HG03575 (cell line): Measurements from ENCODE around the gene PAX5.

Experiments
- ATAC-seq: cut with Tn5 transposase; IDR thresholded peaks from one replicate; pipeline ENCODE4 v1.9.1; 2021; ENCODE audit not compliant: unreplicated experiment, insufficient number of reproducible peaks, low FRiP score; ENCODE audit errors: extremely low read depth

PAX5 gene

DNA sequence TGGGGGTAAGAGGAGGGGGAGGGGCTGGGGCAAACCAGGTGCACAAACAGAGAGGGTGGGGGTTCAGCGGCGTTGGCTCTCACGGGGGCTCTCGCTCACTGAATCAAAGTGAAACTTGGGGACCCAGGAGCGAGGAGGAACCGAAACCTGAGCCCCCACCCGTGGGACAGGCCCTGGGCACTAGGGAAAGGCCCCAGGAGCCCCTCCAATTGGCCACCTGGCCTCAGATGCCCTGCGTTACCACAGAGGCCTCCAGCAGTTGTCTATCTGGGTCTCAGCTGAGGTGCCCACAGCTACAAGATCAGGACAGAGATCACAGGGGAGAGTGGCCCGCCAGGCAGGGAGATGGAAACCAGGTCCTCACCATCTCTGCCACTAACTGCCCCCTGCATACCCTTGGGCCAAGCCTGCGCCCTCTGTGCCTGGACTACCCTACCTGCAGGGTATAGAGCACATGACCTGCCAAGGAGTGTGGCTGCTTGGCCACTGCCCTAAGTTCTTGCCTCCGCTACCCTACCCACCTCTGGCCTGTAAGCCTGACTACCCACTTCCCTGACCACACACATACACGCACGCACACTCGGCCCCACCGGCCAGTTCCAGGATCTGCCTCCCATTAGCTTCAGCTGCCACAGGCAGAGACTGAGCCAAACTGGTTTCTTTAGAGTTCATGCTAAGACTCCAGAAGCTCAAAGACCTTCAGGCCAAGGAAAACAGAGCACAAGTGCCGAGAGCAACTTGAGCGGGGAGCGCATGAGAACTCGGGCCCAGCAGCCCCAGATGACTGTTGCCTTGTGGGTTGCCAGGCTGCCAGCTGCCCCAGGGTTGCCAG lies 39.9 kb downstream of the PAX5 start:
- ATAC-seq = no peak

- ATAC-seq = no peak
These were observed 41.4 kb downstream of the PAX5 start for GRCh38 chr9:36992501-36993316.

- ATAC-seq = no peak
These were observed 42.4 kb downstream of the PAX5 start for GRCh38 chr9:36991516-36992134.

DNA sequence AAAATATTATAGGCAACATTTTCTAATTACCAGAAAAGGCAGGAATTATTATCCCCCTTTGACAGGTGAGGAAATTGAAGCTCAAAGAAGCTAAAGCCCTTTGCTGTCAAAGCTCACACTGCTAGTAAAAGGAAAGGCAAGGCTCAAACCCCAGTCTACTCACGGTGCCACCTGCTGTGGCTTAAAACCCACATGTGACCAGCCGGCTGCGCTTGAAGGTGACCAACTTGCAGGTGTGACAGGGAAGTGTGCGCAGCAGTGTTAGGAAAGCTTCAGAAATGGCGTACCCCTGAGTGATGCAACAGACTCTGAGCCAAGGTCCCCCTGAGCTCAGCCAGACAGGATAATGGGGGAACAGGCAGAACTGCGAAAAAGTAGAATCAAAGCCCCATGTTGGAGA lies 45.2 kb downstream of the PAX5 start:
- no peak for ATAC-seq

DNA sequence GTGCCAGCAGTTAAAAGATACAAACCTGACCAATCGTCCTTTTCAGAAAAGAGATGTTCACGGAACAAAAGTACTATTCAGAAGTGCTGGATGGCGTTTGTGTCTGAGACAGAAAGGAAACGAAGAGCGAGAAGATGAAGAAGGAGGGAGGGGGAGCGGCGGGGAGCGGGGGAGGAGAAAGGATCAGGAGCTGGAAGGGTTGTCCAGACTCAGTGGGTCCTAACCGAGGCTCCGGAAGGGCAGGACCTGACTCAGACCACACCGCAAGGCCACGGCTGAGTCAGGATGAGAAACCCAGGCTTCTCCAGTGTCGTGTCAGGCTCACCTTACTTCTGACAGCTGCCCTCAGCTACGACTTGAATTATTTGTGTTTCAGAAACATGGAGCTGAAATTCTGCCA lies 46.2 kb downstream of the PAX5 start:
- ATAC-seq = no peak

DNA sequence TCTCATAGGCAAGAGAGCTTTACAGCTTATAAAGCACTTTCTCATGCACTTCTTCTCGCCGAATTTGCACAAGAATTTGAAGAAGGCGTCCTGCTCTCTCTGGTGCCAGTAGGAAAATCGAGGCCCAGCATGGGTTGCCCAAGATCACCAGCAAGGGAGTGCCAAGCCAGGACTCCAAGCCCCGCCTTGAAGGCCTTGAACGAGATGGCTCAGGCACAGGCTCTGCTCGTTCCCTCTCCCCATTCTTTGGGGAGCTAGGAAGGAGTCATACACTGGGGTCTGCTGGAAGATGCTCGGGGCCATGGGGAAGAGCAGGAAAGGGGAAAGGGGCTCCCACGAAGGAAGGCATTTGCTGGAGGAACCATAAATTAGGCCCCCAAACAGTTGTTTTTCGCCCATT lies 46.7 kb downstream of the PAX5 start:
- no peak for ATAC-seq

- no peak for ATAC-seq
These were observed 47.3 kb downstream of the PAX5 start for GRCh38 chr9:36986468-36987408.

DNA sequence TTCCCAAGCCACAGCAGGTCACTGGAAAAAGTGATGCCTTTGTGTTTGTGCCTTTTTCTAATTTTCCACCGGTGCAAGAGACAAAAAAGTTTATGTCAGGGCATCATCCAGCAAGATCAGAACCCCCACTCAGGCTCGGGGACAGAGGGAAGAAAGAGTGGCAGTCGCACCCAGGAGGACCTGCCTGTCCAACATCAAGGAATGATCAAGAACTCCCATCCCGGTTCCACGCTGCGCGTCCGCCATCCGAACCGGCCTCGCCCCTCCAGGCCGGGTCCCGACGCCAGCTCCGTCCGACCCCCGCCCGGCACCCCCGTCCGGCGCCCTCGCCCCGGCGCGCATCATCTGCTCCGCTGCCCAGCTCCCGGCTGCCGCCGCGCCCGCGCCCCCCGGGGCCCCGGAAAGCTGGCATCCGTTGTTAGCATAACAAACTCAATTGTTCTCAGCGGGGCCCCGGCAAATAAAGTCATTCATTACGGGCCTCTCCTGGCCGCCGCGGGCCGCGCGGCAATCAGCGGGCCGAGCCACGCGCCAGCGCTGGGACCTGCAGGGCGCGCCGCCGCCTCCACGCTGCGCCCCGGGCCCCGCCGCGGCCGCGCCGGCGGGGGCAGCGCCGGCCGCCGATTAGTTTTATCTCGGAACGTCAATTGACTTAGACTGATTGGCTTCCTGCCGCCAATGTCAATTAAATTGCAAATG lies 48.1 kb downstream of the PAX5 start:
- no peak for ATAC-seq

DNA sequence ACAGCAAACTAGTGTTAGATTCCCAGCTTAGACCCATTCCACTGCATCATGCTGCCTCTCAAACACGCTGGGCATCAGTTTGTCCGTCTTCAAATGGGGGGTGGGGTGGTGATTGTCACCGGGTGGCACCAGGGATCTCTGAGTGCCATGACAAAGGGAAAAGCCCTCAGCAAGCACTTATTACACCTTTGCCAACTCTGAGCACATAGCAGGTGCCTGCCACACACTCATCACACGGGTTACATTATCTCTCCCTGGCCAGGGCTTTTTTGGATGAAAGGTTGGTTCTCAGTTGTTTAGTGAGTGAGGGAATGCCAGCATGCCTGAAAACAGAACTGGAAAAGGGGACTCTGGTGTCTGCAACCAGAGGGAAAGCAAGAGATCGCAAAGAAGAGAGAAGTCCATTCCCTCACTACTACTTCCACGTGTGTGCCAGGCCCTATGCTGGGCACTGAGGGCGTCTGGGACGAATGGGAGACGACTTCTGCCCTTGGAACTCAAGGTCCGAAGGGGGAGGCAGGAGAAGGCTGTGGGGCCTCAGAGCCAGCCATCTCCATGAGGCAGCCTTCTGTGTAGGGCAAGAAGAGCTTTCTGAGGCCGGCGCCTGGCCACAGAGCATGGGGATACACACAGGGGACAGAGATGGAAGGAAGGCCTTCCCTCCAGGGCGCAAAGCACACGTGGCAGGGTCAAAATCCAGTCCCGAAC lies 48.9 kb downstream of the PAX5 start:
- ATAC-seq = no peak

- ATAC-seq = no peak
These were observed 53.7 kb downstream of the PAX5 start for GRCh38 chr9:36980148-36980974.

DNA sequence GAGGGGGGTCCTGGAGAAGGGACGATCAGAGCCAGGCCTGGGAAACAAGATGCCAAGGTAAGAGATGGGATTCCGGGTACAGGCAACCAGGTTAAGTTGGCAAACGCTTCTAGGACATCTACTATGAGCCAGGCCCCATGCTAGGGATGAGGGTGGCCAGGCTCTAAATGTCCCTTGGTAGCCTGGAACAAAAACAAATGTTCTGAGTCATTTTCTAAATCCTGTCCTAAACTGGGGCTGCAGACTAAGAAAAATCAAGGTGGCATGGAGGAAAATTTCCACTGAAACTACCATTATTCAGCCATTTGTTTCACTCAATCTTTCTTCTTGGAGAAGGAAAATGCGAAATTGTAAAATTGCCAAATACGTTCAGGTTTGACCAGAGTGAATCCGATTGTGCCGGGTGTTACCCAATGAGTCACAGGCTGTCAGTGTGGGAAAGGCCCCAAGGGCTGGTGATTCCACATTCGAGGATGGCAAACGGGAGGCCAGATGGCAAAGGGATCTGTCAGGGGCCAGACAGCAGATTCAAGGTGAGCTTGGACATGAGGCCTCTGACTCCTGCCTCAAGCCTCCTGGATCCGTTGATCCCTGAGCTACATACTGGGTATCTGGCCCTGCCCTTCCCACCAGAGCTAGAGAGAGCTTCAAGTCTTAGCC lies 57.6 kb downstream of the PAX5 start:
- ATAC-seq = no peak

GRCh38 chr9:36974731-36975130 lies 59.3 kb downstream of the PAX5 start:
- no peak for ATAC-seq

DNA sequence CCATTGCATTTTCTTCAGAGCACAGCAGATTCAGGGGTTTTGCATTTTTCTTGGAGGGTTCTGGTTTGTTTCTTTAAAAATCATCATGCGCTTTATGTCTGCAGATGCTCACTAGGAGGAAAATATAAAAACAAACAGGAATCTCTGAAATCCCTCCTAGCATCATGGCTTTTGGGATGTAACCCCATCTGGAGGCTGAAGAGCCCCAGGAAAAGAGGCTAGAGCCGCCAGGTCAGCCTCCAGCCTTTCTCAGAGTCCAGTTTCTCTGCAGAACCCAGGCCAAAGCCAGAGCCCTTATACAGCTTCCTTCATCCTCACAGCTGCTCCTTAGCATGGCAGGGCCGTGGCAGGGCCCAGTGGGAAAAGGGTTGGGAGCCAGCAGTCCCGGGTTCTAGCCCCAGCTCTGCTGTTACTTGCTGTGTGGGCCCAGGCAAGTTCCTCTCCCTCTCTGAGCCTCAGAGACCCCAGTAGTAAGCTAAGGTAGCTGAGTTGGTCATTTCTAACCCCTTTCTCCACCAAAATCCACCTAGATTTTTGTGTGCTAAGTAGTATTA lies 62.1 kb downstream of the PAX5 start:
- ATAC-seq = no peak

GRCh38 chr9:36970007-36970888 lies 63.8 kb downstream of the PAX5 start:
- ATAC-seq = no peak

GRCh38 chr9:36969216-36969771 lies 64.8 kb downstream of the PAX5 start:
- no peak for ATAC-seq
